AG10803 (cell line): ENCODE results near the gene FILIP1L.

Experiments
- DNase-seq: peaks from one replicate; pipeline ENCODE4 v3.0.0; 2010; ENCODE audit warnings: low read depth
- H3K4me3 ChIP-seq: 2 replicates; pipeline ENCODE4 v1.5.1; 2011; ENCODE audit warnings: mild to moderate bottlenecking, low read length, control low read depth
- CTCF ChIP-seq: conservative IDR thresholded peaks from 2 replicates; pipeline ENCODE4 v1.5.1; 2011; ENCODE audit warnings: mild to moderate bottlenecking, low read length, control low read depth, inconsistent platforms

Gene FILIP1L

GRCh38 chr3:100084100-100084806, 30.0 kb downstream of the FILIP1L start:
- DNase-seq = no peak
- no peak overlapping the region for H3K4me3 ChIP-seq
- TF ChIP-seq CTCF = no peak

- no peak for TF ChIP-seq CTCF
- DNase-seq = no peak
- H3K4me3 ChIP-seq = no peak overlapping the region
Measured at GRCh38 chr3:100083209-100083608, 31.1 kb downstream of the FILIP1L start.

GRCh38 chr3:100082714-100083113, 31.6 kb downstream of the FILIP1L start:
- DNase-seq = no peak
- no peak for TF ChIP-seq CTCF

GRCh38 chr3:100081986-100082692, 32.2 kb downstream of the FILIP1L start:
- no peak for TF ChIP-seq CTCF
- no peak overlapping the region for H3K4me3 ChIP-seq
- DNase-seq = no peak

More at GRCh38 chr3:100082714-100083113, 31.6 kb downstream of the FILIP1L start:
- H3K4me3 ChIP-seq = no peak overlapping the region

GRCh38 chr3:100081311-100081710, 33.0 kb downstream of the FILIP1L start:
- DNase-seq = no peak
- no peak for TF ChIP-seq CTCF
- no peak overlapping the region for H3K4me3 ChIP-seq

GRCh38 chr3:100080573-100080972, 33.7 kb downstream of the FILIP1L start:
- TF ChIP-seq CTCF = no peak
- DNase-seq = no peak
- no peak overlapping the region for H3K4me3 ChIP-seq

GRCh38 chr3:100079328-100079727, 35.0 kb downstream of the FILIP1L start:
- H3K4me3 ChIP-seq = no peak overlapping the region
- no peak for DNase-seq
- TF ChIP-seq CTCF = no peak
